HL-60 (cell line): ENCODE results near the gene GPER1.
"Not testable (repeated sequence)": the region's sequence is repeated elsewhere in the genome, so short reads cannot be mapped to it uniquely, and the experiment has no call there.

Experiments used
- DNase-seq, 2 experiments: peaks; one replicate each; pipeline ENCODE4 v3.0.0-alpha.2; 2010 to 2020; ENCODE audit warnings: low read depth in 1 of 2, low spot score in 1 of 2
- H3K27ac ChIP-seq: fragments of 250-450 bp; sonication (Bioruptor Pico); replicated peaks from 2 replicates; pipeline ENCODE4 v1.5.1; 2020; ENCODE audit warnings: mild to moderate bottlenecking, moderate library complexity
- H3K27me3 ChIP-seq: fragments of 250-450 bp; sonication (Bioruptor Pico); 2 replicates; pipeline ENCODE4 v1.5.1; 2021; ENCODE audit warnings: mild to moderate bottlenecking, moderate library complexity; ENCODE audit not compliant: insufficient read depth, poor library complexity, severe bottlenecking
- H3K4me3 ChIP-seq: replicated peaks from 2 replicates; pipeline ENCODE4 v1.5.1; 2011; ENCODE audit warnings: mild to moderate bottlenecking, control low read depth, low read length; ENCODE audit not compliant: insufficient read depth
- GABPA ChIP-seq: IDR thresholded peaks from 2 replicates; pipeline ENCODE4 v1.6.1; 2012; ENCODE audit warnings: low read depth
- POLR2AphosphoS5 ChIP-seq: IDR thresholded peaks from 2 replicates; pipeline ENCODE4 v1.6.1; 2012; ENCODE audit warnings: low read depth
- SPI1 ChIP-seq: IDR thresholded peaks from 2 replicates; pipeline ENCODE4 v1.6.1; 2012; ENCODE audit warnings: low read depth, mild to moderate bottlenecking, borderline replicate concordance
- TF ChIP-seq, protein P1 (sequence below): IDR thresholded peaks from 2 replicates; pipeline ENCODE4 v1.6.1; 2012; ENCODE audit warnings: low read depth; ENCODE audit not compliant: insufficient replicate concordance
- TF ChIP-seq, protein P2 (sequence below): IDR thresholded peaks from one replicate; pipeline ENCODE4 v1.5.1; 2011; ENCODE audit warnings: low read length, control low read depth, inconsistent platforms; ENCODE audit not compliant: insufficient read depth

Gene GPER1

DNA sequence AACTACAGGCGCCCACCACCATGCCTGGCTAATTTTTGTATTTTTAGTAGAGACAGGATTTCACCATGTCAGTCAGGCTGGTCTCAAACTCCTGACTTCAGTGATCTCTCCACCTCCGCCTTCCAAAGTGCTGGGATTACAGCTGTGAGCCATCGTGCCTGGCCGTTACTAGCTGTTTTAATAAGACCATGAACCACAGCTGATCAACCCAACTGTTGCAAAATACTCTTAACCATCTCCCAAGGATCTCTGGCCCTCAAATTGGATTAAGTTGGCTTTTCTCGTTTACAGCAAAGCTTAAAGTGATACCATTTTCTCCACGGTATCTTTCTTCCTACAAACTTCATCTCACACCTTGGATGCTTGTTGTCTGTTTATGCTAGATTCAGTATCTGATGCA is 53.7 kb downstream of the GPER1 start:
- TF ChIP-seq, protein P1, sequence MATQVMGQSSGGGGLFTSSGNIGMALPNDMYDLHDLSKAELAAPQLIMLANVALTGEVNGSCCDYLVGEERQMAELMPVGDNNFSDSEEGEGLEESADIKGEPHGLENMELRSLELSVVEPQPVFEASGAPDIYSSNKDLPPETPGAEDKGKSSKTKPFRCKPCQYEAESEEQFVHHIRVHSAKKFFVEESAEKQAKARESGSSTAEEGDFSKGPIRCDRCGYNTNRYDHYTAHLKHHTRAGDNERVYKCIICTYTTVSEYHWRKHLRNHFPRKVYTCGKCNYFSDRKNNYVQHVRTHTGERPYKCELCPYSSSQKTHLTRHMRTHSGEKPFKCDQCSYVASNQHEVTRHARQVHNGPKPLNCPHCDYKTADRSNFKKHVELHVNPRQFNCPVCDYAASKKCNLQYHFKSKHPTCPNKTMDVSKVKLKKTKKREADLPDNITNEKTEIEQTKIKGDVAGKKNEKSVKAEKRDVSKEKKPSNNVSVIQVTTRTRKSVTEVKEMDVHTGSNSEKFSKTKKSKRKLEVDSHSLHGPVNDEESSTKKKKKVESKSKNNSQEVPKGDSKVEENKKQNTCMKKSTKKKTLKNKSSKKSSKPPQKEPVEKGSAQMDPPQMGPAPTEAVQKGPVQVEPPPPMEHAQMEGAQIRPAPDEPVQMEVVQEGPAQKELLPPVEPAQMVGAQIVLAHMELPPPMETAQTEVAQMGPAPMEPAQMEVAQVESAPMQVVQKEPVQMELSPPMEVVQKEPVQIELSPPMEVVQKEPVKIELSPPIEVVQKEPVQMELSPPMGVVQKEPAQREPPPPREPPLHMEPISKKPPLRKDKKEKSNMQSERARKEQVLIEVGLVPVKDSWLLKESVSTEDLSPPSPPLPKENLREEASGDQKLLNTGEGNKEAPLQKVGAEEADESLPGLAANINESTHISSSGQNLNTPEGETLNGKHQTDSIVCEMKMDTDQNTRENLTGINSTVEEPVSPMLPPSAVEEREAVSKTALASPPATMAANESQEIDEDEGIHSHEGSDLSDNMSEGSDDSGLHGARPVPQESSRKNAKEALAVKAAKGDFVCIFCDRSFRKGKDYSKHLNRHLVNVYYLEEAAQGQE = no peak
- TF ChIP-seq, protein P2, sequence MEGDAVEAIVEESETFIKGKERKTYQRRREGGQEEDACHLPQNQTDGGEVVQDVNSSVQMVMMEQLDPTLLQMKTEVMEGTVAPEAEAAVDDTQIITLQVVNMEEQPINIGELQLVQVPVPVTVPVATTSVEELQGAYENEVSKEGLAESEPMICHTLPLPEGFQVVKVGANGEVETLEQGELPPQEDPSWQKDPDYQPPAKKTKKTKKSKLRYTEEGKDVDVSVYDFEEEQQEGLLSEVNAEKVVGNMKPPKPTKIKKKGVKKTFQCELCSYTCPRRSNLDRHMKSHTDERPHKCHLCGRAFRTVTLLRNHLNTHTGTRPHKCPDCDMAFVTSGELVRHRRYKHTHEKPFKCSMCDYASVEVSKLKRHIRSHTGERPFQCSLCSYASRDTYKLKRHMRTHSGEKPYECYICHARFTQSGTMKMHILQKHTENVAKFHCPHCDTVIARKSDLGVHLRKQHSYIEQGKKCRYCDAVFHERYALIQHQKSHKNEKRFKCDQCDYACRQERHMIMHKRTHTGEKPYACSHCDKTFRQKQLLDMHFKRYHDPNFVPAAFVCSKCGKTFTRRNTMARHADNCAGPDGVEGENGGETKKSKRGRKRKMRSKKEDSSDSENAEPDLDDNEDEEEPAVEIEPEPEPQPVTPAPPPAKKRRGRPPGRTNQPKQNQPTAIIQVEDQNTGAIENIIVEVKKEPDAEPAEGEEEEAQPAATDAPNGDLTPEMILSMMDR = no peak
- TF ChIP-seq GABPA (no peak), POLR2AphosphoS5 (no peak), SPI1 (no peak)
- no peaks in the 10 kb centered on the region for H3K27me3 ChIP-seq
- no peak overlapping the region for H3K4me3 ChIP-seq
- H3K27ac ChIP-seq = no peak overlapping the region
- DNase-seq = no peak

DNA sequence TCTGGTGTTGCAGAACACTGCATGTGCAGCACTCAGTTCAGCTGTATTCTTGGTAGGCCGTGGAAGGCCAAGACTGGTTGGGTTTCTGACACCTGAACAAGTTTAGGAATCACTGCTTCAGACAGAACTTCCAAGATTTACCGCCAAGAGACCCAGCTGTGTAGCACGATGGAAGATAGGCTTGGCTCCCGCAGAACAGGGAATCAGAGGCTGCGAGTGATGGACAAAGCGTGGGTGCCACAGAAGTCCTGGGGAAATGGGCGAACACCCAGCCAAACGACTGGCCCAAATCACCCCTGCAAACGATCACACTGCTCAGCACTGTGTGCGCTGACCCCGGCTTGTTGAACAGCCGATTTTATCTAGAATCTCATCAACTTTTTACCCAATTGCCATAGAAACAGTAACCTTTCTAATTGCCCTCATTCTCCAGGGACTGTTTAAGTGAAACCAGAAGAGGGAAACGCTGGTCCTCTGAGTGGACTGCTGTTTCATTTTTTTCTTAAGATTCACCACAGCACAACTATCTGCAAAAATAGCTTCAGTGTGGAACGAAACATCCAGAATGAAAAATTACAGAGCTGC is 54.2 kb downstream of the GPER1 start:
- TF ChIP-seq, protein P1 = no peak
- TF ChIP-seq POLR2AphosphoS5 = no peak
- Histone ChIP-seq H3K27me3 (no peaks in the 10 kb centered on the region), H3K27ac (no peak overlapping the region), H3K4me3 (no peak overlapping the region)
- DNase-seq = no peak

DNA sequence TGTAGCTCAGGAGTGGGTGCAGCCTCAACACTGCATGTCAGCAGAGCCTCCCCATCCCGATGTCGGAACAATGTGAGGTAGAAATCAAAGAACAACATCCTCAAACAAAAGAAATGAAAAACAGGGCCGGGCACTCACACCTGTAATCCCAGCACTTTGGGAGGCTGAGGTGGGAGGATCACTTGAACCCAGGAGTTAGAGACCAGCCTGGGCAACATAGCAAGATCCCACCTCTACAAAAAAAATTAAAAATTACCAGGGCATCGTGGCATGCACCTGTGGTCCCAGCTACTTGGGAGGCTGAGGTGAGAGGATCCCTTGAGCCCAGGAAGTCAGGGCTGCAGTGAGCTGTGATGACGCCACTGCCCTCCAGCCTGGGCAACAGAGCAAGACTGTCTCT is 55.1 kb downstream of the GPER1 start:
- H3K27ac ChIP-seq, H3K4me3 ChIP-seq, DNase-seq, H3K27me3 ChIP-seq: not testable (repeated sequence)
